Measurements from ENCODE around the gene MAGI1. TPM values are rescaled to one million over a fixed set of nuclear protein-coding genes. Genes with fewer than 3 reads are reported as not detected.
"Not testable (repeated sequence)": the region's sequence is repeated elsewhere in the genome, so short reads cannot be mapped to it uniquely, and the experiment has no call there.

The MAGI1 gene
- total RNA-seq, 1 donor from 2014 or later: 21.9 TPM

DNA sequence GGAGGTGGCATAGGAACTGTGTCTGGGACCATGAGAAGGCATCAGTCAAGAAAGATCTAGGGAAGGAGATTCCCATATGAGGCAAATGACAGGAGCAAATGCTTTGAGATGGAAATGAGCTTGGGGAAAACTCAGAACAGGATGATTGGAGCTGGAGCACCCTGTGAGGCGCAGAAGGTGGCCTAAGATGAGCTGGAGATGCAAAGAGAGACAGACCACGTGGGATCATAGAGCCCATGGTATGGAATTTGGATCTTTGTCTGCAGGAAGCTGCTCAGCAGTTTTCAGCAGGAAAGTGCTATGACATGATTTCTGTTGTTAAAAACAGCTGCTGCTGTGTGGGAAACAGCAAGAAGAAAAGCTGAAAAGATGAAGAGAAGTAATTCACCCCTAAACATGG lies 310.6 kb downstream of the MAGI1 start:
- Mint-ChIP-seq H3K36me3 (ENCODE audit: unreplicated experiment) (no peaks in the 10 kb centered on the region), H3K4me3 (ENCODE audit: unreplicated experiment) (no peak overlapping the region), H3K4me1 (ENCODE audit: unreplicated experiment) (peaks cover 35% of the 10 kb centered on the region), H3K27me3 (ENCODE audit: unreplicated experiment) (no peaks in the 10 kb centered on the region), H3K27ac (ENCODE audit: unreplicated experiment) (no peak overlapping the region), H3K9me3 (ENCODE audit: unreplicated experiment) (no peaks in the 10 kb centered on the region)
- no peak for DNase-seq (ENCODE audit: extremely low spot score, unreplicated experiment)
- TF ChIP-seq, protein P1, sequence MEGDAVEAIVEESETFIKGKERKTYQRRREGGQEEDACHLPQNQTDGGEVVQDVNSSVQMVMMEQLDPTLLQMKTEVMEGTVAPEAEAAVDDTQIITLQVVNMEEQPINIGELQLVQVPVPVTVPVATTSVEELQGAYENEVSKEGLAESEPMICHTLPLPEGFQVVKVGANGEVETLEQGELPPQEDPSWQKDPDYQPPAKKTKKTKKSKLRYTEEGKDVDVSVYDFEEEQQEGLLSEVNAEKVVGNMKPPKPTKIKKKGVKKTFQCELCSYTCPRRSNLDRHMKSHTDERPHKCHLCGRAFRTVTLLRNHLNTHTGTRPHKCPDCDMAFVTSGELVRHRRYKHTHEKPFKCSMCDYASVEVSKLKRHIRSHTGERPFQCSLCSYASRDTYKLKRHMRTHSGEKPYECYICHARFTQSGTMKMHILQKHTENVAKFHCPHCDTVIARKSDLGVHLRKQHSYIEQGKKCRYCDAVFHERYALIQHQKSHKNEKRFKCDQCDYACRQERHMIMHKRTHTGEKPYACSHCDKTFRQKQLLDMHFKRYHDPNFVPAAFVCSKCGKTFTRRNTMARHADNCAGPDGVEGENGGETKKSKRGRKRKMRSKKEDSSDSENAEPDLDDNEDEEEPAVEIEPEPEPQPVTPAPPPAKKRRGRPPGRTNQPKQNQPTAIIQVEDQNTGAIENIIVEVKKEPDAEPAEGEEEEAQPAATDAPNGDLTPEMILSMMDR (IDR thresholded peaks at IDR 0.05): no peak

- H3K4me1 Mint-ChIP-seq (ENCODE audit: unreplicated experiment): peaks cover 22% of the 10 kb centered on the region
- no peak for DNase-seq (ENCODE audit: extremely low spot score, unreplicated experiment)
- H3K4me3 Mint-ChIP-seq (ENCODE audit: unreplicated experiment): no peak overlapping the region
- TF ChIP-seq, protein P1 (IDR thresholded peaks at IDR 0.05): no peak
- no peaks in the 10 kb centered on the region for H3K36me3 Mint-ChIP-seq (ENCODE audit: unreplicated experiment)
- no peak overlapping the region for H3K27ac Mint-ChIP-seq (ENCODE audit: unreplicated experiment)
- no peaks in the 10 kb centered on the region for H3K9me3 Mint-ChIP-seq (ENCODE audit: unreplicated experiment)
- no peaks in the 10 kb centered on the region for H3K27me3 Mint-ChIP-seq (ENCODE audit: unreplicated experiment)
Measured at GRCh38 chr3:65723985-65724384, 314.7 kb downstream of the MAGI1 start.

GRCh38 chr3:65723011-65723410 lies 315.7 kb downstream of the MAGI1 start:
- Mint-ChIP-seq H3K27me3 (ENCODE audit: unreplicated experiment) (no peaks in the 10 kb centered on the region), H3K27ac (ENCODE audit: unreplicated experiment) (no peak overlapping the region), H3K9me3 (ENCODE audit: unreplicated experiment) (no peaks in the 10 kb centered on the region), H3K4me1 (ENCODE audit: unreplicated experiment) (peaks cover 14% of the 10 kb centered on the region), H3K36me3 (ENCODE audit: unreplicated experiment) (no peaks in the 10 kb centered on the region), H3K4me3 (ENCODE audit: unreplicated experiment) (no peak overlapping the region)
- no peak for DNase-seq (ENCODE audit: extremely low spot score, unreplicated experiment)
- TF ChIP-seq, protein P1 (IDR thresholded peaks at IDR 0.05): no peak

- DNase-seq (ENCODE audit: extremely low spot score, unreplicated experiment): no peak
- no peak overlapping the region for H3K4me3 Mint-ChIP-seq (ENCODE audit: unreplicated experiment)
- H3K4me1 Mint-ChIP-seq (ENCODE audit: unreplicated experiment): peaks cover 13% of the 10 kb centered on the region
- no peaks in the 10 kb centered on the region for H3K36me3 Mint-ChIP-seq (ENCODE audit: unreplicated experiment)
- TF ChIP-seq, protein P1 (IDR thresholded peaks at IDR 0.05): no peak
- H3K27me3 Mint-ChIP-seq (ENCODE audit: unreplicated experiment): no peaks in the 10 kb centered on the region
- H3K9me3 Mint-ChIP-seq (ENCODE audit: unreplicated experiment): no peaks in the 10 kb centered on the region
- H3K27ac Mint-ChIP-seq (ENCODE audit: unreplicated experiment): no peak overlapping the region
Measured at GRCh38 chr3:65720989-65721737, 317.6 kb downstream of the MAGI1 start.

DNA sequence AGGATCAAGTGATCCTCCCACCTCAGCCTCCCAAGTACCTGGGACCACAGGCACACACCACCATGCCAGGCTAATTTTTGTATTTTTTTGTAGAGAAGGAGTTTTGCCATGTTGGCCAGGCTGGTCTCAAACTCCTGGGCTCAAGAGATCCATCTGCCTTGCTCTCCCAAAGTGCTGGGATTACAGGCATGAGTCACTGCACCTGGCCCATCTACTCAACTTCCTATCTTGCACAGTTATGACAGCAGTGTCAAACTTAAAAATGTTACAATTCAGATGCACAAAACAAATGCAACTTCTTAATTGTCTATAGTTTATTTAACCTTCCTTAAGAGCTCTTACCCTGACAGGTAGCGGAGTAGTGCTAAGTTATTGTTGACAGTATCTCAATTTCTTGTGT lies 319.1 kb downstream of the MAGI1 start:
- H3K27ac Mint-ChIP-seq (ENCODE audit: unreplicated experiment); H3K4me3 Mint-ChIP-seq (ENCODE audit: unreplicated experiment); H3K27me3 Mint-ChIP-seq (ENCODE audit: unreplicated experiment); H3K9me3 Mint-ChIP-seq (ENCODE audit: unreplicated experiment); H3K36me3 Mint-ChIP-seq (ENCODE audit: unreplicated experiment); DNase-seq (ENCODE audit: extremely low spot score, unreplicated experiment): not testable (repeated sequence)
- H3K4me1 Mint-ChIP-seq (ENCODE audit: unreplicated experiment): peaks cover 18% of the 10 kb centered on the region

Measured in osteocyte (in vitro differentiated cells).